ENCODE data around the gene KCNJ11.

The KCNJ11 gene

DNA sequence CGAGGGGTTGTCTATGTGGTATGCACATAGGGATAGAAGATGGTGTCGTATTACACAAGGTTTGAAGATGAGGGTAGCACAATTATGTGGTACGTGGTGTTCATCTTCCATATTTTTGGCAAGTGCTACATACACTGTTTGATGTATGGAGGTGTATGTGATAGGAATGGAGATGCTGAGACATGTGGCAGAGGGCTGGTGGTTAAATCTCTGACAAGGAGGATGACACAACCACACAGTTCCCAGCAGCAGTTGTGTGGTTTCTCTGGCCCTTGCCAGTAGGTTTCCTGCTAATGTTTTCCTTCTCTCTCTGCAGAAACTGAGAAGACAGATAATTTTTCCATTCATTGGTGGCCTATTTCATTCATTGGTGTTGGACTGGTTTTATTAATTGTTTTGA is 19.9 kb downstream of the KCNJ11 start:
- DNase-seq, result peak in 8 of 58 donors; percentile 8 to 49 (median 30)

DNA sequence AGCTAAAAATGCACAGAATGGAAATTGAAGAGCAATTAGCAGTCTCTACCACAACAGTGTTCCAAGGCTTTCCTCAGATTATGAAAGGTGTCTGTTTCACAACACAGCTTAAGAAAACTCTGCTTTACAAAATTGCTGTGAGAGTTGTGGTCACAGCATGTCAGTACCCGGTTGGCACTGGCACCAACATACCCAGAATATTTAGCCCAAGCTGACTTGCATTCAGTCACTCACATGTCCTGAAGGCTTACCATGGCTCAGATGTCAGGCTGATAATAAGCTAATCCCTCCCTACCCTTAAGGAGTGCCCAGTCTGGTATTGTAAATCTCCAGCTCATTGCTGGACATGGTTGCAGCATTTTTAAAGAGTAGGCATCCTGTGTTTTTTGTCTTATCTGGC is 22.0 kb downstream of the KCNJ11 start:
- DNase-seq, result no peak

DNA sequence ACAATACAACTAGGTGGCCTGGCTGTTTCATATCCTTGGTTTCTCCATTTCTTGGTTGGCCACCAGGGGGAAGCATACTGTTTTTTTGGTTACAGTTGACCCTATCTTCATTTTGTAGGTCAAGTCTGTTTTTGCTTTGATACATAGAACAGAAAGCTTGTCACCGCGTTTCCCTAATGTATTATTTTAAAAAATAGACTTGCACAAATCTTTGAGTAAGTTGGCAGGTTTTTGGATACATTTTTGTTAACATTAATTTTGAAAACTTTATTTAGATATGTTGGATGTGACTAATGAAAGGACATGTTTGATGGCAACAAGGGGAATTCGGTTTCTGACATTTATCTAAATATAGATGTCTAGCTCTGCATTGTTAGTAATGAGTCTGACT is 33.9 kb downstream of the KCNJ11 start:
- peak in 26 of 58 donors; percentile 1 to 60 (median 20) for DNase-seq

DNA sequence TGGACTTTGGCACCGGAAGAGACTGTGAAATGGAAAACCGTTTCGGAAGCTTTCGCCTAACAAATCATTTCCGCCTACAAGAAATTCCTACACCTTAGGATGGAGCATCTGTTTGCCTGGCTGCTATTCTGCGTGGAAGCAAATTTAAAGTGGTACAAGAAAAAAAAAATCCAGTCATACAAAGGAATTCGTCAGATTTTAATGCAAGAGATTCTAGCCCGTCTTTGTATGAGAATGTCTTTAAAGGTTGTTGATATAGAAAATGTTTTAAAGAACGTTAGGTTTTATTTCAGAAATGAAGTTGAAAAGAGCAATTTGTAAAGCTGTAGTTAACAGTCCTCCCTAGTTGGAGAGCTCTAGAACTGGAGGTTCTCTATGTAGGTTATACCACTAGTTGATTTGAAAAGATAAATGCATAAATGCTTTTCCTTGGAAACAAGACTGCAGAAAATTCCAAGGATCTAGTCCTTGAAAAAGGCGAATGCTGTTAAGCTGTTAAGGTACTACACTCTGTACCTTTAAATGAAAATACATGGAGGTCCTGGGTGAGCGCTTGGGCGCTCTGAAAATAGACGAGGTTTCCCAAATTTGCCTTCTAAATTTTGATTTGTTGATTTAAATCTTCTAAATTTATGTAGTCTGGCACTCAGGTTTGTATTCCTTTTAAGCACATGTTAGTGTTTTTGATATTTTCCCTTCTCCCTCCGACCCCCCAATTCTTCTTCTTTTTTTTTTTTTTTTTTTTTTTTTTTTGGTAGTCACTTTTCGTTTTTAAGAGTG is 34.4 kb downstream of the KCNJ11 start:
- DNase-seq, result peak in 1 of 58 donors; percentile 61

DNA sequence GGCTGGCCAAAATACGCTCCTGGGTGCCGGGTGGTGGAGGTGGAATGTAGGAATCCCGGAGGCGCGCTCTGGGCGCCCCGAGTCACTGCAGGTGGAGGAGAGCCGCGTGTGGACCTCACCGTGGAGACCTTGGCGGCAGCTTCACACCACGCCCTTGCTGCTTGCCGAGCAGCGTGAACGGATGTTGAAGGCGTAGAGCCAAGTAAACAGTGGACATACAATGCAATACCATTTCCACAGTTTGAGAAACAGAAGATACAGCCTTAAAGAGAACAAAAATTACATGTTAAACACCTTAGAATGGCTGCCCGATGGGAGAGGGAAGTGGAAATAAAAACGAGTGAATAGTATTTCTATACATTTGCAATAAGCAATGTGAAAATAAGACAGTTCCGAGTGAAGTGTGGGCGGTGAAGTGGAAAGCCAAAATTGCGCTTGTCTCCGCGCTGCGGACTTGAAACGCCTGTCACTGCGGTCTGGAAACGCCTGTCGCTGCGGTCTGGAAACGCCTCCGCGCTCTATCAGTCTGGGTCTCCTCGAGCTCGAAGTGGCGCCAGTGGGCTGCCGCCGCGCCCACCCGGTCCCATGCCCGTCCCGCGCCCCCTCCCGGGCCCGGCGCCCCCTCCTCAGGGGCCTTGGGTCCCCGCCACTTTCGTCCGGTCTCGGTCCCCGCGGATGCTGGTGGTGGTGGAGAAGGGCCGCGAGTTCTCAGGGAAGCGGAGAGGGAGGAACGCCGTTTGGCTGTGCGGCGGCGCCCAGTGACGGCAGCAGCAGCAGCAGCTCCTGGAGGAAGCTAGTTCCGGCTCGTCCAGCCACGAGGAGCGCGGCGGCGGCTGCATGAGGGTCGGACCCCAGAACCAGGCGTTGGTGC is 35.3 kb downstream of the KCNJ11 start:
- peak in 56 of 58 donors; percentile 19 to 87 (median 64) for DNase-seq

DNA sequence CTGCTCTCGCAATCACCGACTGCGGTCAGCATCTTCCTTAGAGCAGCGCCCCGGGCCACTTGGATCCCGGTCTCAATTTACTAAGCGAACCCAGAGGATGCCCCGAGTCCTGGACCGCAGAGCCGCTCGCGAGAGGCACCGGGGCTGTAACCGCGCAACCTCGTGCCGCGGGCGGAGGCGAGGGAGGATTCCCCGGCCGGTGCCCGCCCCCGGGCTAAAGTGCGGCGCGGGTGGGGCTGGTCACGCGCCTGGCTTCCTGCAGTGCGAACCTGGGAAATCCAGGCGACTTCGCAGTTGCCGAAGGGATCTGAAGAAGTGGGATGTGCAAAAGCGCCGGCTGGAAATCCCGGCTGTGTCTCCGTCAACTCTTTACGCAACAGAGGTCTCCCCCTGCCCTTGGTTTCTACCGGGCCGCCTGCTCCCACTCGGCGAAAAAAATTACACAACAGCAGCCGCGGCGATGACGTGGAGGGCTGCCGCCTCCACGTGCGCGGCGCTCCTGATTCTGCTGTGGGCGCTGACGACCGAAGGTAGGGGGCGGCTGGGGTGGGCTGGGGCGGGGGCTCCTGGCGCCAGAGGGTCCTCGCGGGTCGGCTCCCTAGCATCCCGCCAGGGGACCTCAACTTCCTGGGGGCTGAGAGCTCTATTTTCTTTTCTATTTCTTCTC is 36.8 kb downstream of the KCNJ11 start, which contains the start of gene NCR3LG1:
TSS of gene NCR3LG1 (plus strand) at position 291 of the 667 bp plus-strand sequence. CDS start at position 461, 170 bp downstream.
- peak in 50 of 58 donors; percentile 10 to 83 (median 41) for DNase-seq

DNA sequence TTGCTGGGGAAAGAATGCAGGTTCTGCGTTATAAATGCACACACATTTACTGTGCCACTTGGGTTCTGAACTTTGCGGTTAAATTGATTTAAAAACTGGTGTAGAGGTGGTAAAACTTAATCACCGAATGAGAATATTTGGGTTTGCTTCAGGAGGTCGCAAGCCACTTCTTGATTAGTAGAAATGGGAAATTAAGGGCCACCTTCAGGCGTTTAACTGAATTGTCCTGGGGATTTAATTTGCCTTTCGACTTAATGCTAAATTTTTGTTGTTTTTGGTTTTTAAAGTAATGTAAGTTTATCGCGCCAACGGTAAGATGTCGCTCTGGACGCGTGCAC is 37.3 kb downstream of the KCNJ11 start:
- no peak for DNase-seq

DNA sequence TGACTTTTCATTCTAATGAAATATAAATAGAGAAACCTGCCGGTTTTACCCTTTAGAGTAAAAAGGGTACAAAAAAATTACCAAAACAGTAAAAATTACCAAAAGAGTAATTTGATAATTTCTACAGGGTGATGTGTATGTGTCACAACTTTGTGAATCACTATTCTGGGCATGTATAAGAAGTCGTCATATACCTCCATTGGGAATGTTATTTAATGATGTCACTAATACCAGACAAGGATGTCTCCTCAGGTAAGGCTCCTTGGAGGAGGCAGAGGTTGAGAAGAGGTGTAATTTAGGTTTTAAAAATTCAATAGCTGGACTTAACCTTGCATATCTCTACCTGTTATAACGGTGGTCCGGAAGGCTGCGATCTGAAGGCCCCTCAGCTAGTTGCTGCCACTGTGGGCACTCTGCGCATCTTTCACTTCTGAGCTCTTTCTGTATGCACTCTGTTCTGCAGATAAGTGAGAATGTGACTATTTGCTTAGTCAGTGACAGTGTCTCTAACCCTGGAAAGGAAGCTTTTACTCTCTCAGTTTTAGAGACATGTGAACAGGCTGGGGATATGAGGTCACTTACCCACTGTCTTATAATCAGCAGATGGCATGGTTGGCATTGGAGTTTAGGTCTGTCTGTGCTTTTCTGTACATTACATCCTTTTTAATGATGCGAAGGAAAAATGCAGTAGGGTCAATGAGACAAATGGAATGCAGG is 37.8 kb downstream of the KCNJ11 start:
- no peak for DNase-seq

DNA sequence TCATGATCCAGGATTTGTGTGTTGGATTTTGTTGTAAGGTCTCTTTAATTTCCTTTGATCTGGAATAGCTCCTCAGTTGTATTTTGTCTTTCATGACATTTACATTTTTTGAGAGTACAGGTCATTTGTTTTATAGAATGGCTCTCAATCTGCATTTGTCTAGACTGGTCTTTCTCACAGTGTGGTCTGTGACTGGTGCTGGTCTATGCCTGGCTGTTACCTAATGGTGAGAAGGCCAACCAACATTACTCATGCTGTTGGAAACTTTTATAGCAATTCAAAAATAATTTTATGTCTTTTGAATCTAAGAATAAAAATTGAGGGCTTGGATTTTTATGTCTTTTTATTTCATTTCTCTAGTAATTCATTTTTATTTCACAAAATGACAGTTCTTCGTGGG is 40.8 kb downstream of the KCNJ11 start:
- no peak for DNase-seq

DNA sequence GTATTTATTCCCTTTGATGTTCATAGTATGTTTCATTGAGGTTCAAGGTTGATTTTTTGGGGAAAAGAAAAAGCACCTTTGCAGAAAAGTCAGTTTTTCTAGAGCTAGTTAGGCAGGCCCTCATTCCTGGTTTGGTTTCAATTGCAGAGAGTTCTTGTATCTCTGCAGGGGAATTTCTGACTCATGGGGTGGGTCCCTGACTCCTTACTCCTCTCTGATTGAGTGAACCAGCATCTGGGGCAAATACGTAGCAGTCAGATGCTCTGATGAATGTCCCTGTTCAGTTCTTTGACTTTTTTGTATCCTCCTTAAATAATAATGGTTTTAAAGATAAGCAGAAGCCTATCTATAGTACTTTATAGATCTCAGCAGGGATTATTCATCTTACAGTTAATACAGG is 44.6 kb downstream of the KCNJ11 start:
- no peak for DNase-seq

DNA sequence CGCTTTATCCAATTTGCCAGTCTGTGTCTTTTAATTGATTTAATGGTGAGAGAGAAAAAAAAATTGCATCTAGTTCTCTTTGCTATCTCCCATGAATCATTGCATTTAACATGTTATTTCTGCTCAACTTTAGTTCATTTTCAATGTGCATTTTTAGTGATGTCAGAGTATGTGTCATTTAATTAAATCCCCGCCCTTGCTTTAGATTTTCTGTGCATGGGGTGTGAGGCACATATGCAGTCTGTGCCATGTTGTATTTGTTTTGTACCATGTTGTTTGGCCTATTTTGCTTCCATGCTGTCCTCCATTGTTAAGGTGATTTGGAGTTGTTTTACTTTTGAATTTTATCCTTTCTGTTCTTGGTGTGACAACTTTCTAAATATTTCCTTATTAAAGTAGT is 45.2 kb downstream of the KCNJ11 start:
- no peak for DNase-seq

Data from anterior cingulate cortex (tissue), 58 donors.